H1 (cell line): Measurements from ENCODE around the gene INO80C. TPM values are rescaled to one million over a fixed set of nuclear protein-coding genes. Genes with fewer than 3 reads are reported as not detected.

Source experiments
- CEBPB ChIP-seq: IDR thresholded peaks from 2 replicates; pipeline ENCODE4 v1.6.1; 2012; ENCODE audit warnings: low read depth, low read length
- GTF2F1 ChIP-seq: IDR thresholded peaks from 2 replicates; pipeline ENCODE4 v1.6.1; 2012; ENCODE audit warnings: low read depth, low read length, improper control_type of control experiment, borderline replicate concordance
- SIN3A ChIP-seq, 2 experiments: IDR thresholded peaks in 1 of 2; conservative IDR thresholded peaks in 1 of 2; 2 replicates each; pipeline ENCODE4 v1.6.1; 2011 to 2012; ENCODE audit warnings: low read length in 2 of 2, improper control_type of control experiment in 1 of 2, low read depth in 1 of 2, mild to moderate bottlenecking in 1 of 2
- SRF ChIP-seq: IDR thresholded peaks from 2 replicates; pipeline ENCODE4 v1.6.1; 2011; ENCODE audit warnings: mild to moderate bottlenecking, low read depth, low read length, moderate library complexity
- polyA plus RNA-seq, 7 experiments: library from polyadenylated mRNA; depleted of rRNA in 3 of 7; stranded (reverse) in 5 of 7; unstranded in 2 of 7; fragments of >200 nt in 5 of 7; fragments of 200-250 nt in 2 of 7; gene quantifications; 1 replicate in 5 of 7; 2 replicates in 1 of 7; 4 replicates in 1 of 7; pipeline versions ENCODE4 v1.2.1 to v1.2.3, GENCODE V29; 2011 to 2013; ENCODE audit warnings: missing spikeins in 2 of 7, mixed read lengths in 2 of 7
- total RNA-seq: library from RNA; stranded (reverse); fragmentation: NEBNext Ultra II Directional; extraction: Animal tissue kit (Norgen Biotek cat#: 25700); gene quantifications from 2 replicates; pipeline ENCODE4 v1.2.1, GENCODE V29; 2021

INO80C gene
- total and polyA plus RNA-seq, 2 of the 8 experiments (the other 6 are each of a cell fraction or from before 2014, with no cell fraction given): 30.1 to 48.9 TPM

DNA sequence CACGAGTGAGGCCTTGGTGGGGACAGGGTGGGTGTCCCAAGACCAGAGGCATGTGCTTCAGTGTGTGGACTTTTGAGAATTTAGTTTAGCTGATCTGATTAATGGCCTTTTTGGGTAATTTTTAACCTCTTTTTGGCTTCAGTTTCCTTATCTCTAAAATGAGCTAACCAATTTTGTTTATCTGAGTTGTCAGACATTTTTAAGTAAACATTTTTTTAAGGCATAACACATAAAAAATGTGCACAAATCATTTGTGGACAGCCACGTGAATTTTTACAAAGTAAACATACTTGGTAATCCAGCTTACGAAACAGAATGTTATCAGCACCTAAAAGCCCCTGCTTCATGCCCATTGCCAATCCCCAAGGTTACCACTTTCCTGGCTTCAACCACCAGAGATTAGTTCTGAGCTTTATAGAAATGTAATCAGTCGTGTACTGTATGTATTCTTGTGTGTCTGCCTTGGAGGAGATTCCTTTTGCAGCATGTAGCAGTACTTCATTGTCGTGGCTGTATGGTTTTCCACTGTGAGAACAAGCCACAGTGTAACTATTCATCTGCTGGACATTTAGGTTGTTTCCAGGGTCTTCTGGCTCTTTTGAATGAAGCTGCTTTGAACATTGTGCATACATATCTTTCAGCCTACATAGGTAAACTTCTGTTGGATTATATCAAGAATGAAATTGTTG lies 8.4 kb upstream of the INO80C start (continued):
- TF ChIP-seq SRF: no peak
- no peak for TF ChIP-seq SIN3A (conservative IDR thresholded peaks at IDR 0.05 in 1 of 2, IDR thresholded peaks at IDR 0.05 in 1 of 2; ENCODE audit: low read depth in 1 of 2, low read length in 2 of 2)
- TF ChIP-seq GTF2F1: no peak
- TF ChIP-seq CEBPB: no peak
- TF ChIP-seq, all 59 proteins: peak for 0
